SU-DHL-6 (cell line): ENCODE results near the gene RMND1.

Experiments
- H2AFZ ChIP-seq: fragments of 200-600 bp; sonication (generic); 2 replicates; pipeline ENCODE4 v1.6.1; 2014; ENCODE audit warnings: low read depth, mild to moderate bottlenecking, moderate library complexity, mixed read lengths, antibody characterized with exemption, low read length; ENCODE audit not compliant: severe bottlenecking
- H3F3A ChIP-seq: fragments of 200-600 bp; shearing (Covaris generic); 2 replicates; pipeline ENCODE4 v1.6.0; 2016; ENCODE audit warnings: antibody characterized with exemption, mild to moderate bottlenecking; ENCODE audit not compliant: insufficient read depth
- H3K27ac ChIP-seq: fragments of 200-600 bp; sonication (generic); 2 replicates; pipeline ENCODE4 v1.5.1; 2016; ENCODE audit warnings: low read depth, mild to moderate bottlenecking, low read length, moderate library complexity, mixed read lengths
- H3K27me3 ChIP-seq: fragments of 200-600 bp; sonication (generic), shearing (Covaris generic); 2 replicates; pipeline ENCODE4 v1.6.0; 2014; ENCODE audit warnings: mild to moderate bottlenecking, low read length
- H3K36me3 ChIP-seq: fragments of 200-600 bp; sonication (generic); 2 replicates; pipeline ENCODE4 v1.6.1; 2014; ENCODE audit warnings: mild to moderate bottlenecking, low read length, mixed read lengths
- H3K4me2 ChIP-seq: fragments of 300-600, 200-600 bp; shearing (Covaris generic), sonication (generic); 2 replicates; pipeline ENCODE4 v1.6.0; 2014; ENCODE audit warnings: low read length, low read depth, mild to moderate bottlenecking; ENCODE audit not compliant: poor library complexity, severe bottlenecking
- H3K4me3 ChIP-seq: fragments of 200-600 bp; sonication (generic); 2 replicates; pipeline ENCODE4 v1.5.1; 2014; ENCODE audit warnings: antibody characterized with exemption, low read length, mild to moderate bottlenecking, mixed read lengths; ENCODE audit not compliant: insufficient read depth, poor library complexity, severe bottlenecking
- H3K79me2 ChIP-seq: fragments of 200-600 bp; sonication (generic); 2 replicates; pipeline ENCODE4 v1.6.1; 2014; ENCODE audit warnings: mild to moderate bottlenecking, low read length, moderate library complexity; ENCODE audit not compliant: insufficient read depth
- H3K9ac ChIP-seq: fragments of 200-600 bp; sonication (generic); 2 replicates; pipeline ENCODE4 v1.7.0; 2014; ENCODE audit warnings: mild to moderate bottlenecking, low read length
- H3K9me2 ChIP-seq: fragments of 200-600 bp; sonication (generic); replicated peaks from 2 replicates; pipeline ENCODE4 v1.6.1; 2014; ENCODE audit warnings: low read length; ENCODE audit not compliant: insufficient read depth
- H3K9me3 ChIP-seq: fragments of 200-600 bp; sonication (generic); 2 replicates; pipeline ENCODE4 v1.6.1; 2014; ENCODE audit warnings: low read length, mixed read lengths; ENCODE audit not compliant: insufficient read depth
- H4K20me1 ChIP-seq: fragments of 200-600 bp; sonication (generic); 2 replicates; pipeline ENCODE4 v1.6.1; 2014; ENCODE audit warnings: low read depth, mild to moderate bottlenecking, antibody characterized with exemption, low read length, moderate library complexity, mixed read lengths
- CTCF ChIP-seq: fragments of 200-600 bp; sonication (generic); IDR thresholded peaks from one replicate; pipeline ENCODE4 v1.5.1; 2017; ENCODE audit warnings: antibody characterized with exemption, mild to moderate bottlenecking, low read length, moderate library complexity; ENCODE audit not compliant: insufficient read depth, poor library complexity, severe bottlenecking
- EZH2phosphoT487 ChIP-seq: fragments of 200-600 bp; sonication (generic), shearing (Covaris generic); conservative IDR thresholded peaks from 2 replicates; pipeline ENCODE4 v1.6.1; 2018; ENCODE audit warnings: mild to moderate bottlenecking, antibody characterized with exemption, low read length, moderate library complexity, mixed read lengths

RMND1 gene

GRCh38 chr6:151425561-151425960 lies 26.4 kb downstream of the RMND1 start:
- H3K79me2 ChIP-seq = no peaks in the 10 kb centered on the region
- H3K27ac ChIP-seq = no peak overlapping the region
- H3K9ac ChIP-seq = no peak overlapping the region
- H3K27me3 ChIP-seq = no peaks in the 10 kb centered on the region
- H4K20me1 ChIP-seq = no peaks in the 10 kb centered on the region
- no peak overlapping the region for H3K4me2 ChIP-seq
- no peaks in the 10 kb centered on the region for H3K9me3 ChIP-seq
- H3K4me3 ChIP-seq = no peak overlapping the region
- H2AFZ ChIP-seq = no peak overlapping the region
- peaks cover 19% of the 10 kb centered on the region; the same call in 1 of the 2 replicates for H3F3A ChIP-seq
- peaks cover 30% of the 10 kb centered on the region for H3K36me3 ChIP-seq
- TF ChIP-seq EZH2phosphoT487 = no peak
- no peak for TF ChIP-seq CTCF
- H3K9me2 ChIP-seq = no peaks in the 10 kb centered on the region

- Histone ChIP-seq H3K9me2 (no peaks in the 10 kb centered on the region), H2AFZ (no peak overlapping the region), H3K36me3 (peaks cover 27% of the 10 kb centered on the region; the same call in 1 of the 2 replicates), H3K4me3 (no peak overlapping the region), H3K79me2 (no peaks in the 10 kb centered on the region), H3F3A (peaks cover 17% of the 10 kb centered on the region; the same call in 1 of the 2 replicates), H3K9me3 (no peaks in the 10 kb centered on the region), H3K9ac (no peak overlapping the region), H3K27me3 (no peaks in the 10 kb centered on the region), H3K27ac (no peak overlapping the region), H3K4me2 (no peak overlapping the region), H4K20me1 (no peaks in the 10 kb centered on the region)
- TF ChIP-seq CTCF (no peak), EZH2phosphoT487 (no peak)
These were observed 28.9 kb downstream of the RMND1 start for GRCh38 chr6:151422981-151423380.

- no peak overlapping the region for H3K27ac ChIP-seq
- no peak overlapping the region for H2AFZ ChIP-seq
- H3K9ac ChIP-seq = no peak overlapping the region
- TF ChIP-seq EZH2phosphoT487 = no peak
- no peaks in the 10 kb centered on the region for H3K9me2 ChIP-seq
- H4K20me1 ChIP-seq = no peaks in the 10 kb centered on the region
- H3K27me3 ChIP-seq = no peaks in the 10 kb centered on the region
- H3K36me3 ChIP-seq = peaks cover 40% of the 10 kb centered on the region; the same call in 1 of the 2 replicates
- H3K4me2 ChIP-seq = no peak overlapping the region
- no peak overlapping the region for H3K4me3 ChIP-seq
- H3K9me3 ChIP-seq = no peaks in the 10 kb centered on the region
- no peaks in the 10 kb centered on the region for H3K79me2 ChIP-seq
- H3F3A ChIP-seq = peaks cover 19% of the 10 kb centered on the region
These were observed 34.4 kb downstream of the RMND1 start for GRCh38 chr6:151417477-151417876.

- no peaks in the 10 kb centered on the region for H3K9me2 ChIP-seq
- no peaks in the 10 kb centered on the region for H3K9me3 ChIP-seq
- TF ChIP-seq EZH2phosphoT487 (no peak), CTCF (no peak)
- no peaks in the 10 kb centered on the region for H3K27me3 ChIP-seq
- H3K27ac ChIP-seq = no peak overlapping the region
- H3K4me2 ChIP-seq = no peak overlapping the region
- peaks cover 25% of the 10 kb centered on the region; the same call in 1 of the 2 replicates for H3K36me3 ChIP-seq
- H3K79me2 ChIP-seq = no peaks in the 10 kb centered on the region
- H4K20me1 ChIP-seq = no peaks in the 10 kb centered on the region
- no peak overlapping the region for H3K4me3 ChIP-seq
- no peak overlapping the region for H2AFZ ChIP-seq
- no peak overlapping the region for H3K9ac ChIP-seq
- H3F3A ChIP-seq = peaks cover 8% of the 10 kb centered on the region
These were observed 37.2 kb downstream of the RMND1 start for GRCh38 chr6:151414641-151415260.
